NCI-H345 (cell line): ENCODE measurements around the gene NPHP3.
A peak's percentile ranks its signal among the peaks of the same experiment; 100 is the strongest.

Experiments used
- DNase-seq: peaks from one replicate; lab custom pipeline; 2025; lab: John Stamatoyannopoulos, UW

Gene NPHP3

GRCh38 chr3:132695422-132695821, 26.8 kb downstream of the NPHP3 start:
- no peak for DNase-seq

DNA sequence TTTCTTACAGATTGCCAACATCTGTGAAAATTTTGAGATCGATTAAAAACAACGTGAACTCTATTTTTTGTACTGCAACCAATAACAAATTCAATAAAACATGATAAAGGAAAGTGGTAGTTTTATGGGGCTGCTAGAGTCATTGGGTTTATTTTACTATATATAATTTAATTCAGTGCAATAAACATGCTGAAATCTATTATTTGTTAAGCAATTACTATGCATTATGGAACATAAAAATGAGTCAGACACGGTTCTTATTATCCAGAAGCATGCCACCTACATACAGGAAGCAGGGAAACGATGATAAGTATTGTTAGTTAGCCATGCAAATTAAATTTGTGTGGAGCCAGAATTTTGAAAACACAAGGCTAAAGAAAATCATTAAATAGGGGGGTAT, 27.2 kb downstream of the NPHP3 start:
- DNase-seq: no peak

DNA sequence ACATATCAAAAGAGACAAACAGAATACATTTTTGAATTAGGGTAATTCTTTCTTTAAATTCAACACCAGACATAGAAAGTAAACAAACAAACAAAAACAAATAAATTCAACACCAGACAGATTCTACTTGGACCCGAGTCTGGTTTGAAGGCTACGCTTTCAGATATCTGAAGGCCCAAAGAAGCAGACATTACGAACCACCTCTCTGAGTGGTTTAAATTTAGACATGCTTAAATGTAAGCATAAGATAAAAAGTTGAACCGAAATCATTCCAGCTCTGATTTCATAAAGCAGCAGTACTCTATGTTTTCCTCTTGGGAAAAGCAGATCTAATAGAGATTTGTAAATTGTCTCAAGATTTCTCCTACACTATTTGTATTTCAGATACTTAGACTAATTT, 32.2 kb downstream of the NPHP3 start:
- DNase-seq: no peak

DNA sequence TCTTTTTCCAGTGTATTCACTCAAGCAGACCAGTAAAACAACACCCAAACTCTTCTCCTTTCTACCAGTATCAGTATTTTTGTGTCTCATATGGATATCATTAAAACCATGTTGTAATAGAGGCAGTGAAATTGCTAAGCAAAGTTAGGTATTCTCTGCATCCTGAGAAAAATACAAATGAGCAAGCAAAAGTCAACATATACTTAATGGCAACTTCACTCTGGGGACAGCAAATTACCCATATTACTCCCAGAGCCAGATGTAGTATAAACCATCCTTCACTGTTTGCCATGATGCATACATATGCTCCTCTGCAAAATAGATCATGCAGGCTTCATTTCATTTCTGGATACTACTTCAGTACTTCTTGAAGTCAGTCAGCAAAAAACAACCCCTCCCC, 40.0 kb downstream of the NPHP3 start:
- no peak for DNase-seq

GRCh38 chr3:132681421-132681820, 40.8 kb downstream of the NPHP3 start:
- no peak for DNase-seq

GRCh38 chr3:132679911-132680310, 42.3 kb downstream of the NPHP3 start:
- DNase-seq: no peak

GRCh38 chr3:132675408-132675807, 46.8 kb downstream of the NPHP3 start:
- no peak for DNase-seq

- no peak for DNase-seq
Measured at GRCh38 chr3:132669256-132669777, 52.9 kb downstream of the NPHP3 start.

DNA sequence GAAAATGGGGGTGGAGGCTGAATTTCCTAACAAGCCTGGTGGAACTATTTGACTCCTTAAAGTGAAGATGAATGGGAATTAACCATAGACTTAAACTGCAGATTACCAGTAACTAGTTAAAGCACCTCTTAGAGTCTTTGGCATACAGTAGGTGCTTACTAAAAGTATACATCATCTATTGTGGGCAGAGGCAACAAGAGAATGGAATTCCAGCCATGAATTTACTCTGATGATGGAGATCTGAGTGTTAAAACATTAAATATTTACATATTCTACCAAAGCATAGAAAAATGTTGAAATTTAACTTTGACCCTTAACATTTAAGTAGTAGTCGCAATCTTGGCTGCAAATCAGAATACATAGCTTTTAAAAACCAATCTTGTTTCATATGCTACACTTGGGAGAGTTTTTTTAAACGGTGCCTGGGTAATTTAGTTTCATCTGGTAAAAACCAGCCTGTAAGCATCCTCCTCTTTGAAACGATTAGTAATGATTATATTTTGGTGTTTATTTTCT, 56.9 kb downstream of the NPHP3 start:
- DNase-seq: no peak

GRCh38 chr3:132662212-132662611, 60.0 kb downstream of the NPHP3 start:
- no peak for DNase-seq

GRCh38 chr3:132661101-132661500, 61.1 kb downstream of the NPHP3 start:
- no peak for DNase-seq

DNA sequence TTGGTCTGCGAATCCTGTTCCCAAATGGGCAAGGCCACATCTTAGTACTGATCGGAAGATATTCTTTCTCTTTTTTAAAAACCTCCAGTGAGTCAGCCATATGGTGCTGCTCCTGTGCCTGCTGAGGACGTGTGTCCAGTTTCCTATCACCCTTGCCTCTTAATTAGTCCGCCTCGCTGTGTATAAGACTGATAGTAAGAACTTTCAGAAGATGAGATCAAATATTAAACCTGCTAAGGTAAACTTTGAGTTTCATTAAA, 61.5 kb downstream of the NPHP3 start:
- no peak for DNase-seq

DNA sequence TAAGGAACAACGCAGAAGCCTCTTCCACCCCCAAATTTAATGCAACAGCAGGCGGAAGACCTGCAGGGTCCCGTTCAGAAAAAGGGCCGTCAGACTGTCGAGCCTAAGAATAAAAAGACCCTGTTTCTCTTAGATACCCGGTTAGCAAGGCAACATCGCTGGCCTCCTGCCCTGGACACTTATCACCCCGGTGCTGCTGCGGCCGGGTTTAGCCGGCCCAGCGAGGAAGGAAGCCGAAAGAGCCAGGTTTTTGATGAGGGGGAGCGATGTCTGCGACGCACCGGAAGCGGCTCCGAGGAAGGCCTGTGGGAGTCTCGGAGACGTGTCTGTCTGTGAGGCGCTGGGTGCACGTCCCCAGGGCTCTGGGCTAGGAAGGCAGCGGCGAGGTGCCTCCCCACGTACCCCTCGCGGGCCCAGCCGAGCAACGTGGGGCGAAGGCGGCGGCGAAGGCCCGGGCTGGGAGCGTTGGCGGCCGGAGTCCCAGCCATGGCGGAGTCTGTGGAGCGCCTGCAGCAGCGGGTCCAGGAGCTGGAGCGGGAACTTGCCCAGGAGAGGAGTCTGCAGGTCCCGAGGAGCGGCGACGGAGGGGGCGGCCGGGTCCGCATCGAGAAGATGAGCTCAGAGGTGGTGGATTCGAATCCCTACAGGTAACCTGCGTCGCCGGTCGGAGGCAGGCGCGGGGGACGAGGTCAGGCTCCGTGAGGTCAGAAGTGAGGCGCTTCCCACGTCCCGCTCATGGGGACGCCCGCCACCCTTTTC, 62.0 kb downstream of the NPHP3 start, which contains the start of gene UBA5:
UBA5 (plus strand) TSS at position 278 of the 759 bp plus-strand sequence; CDS start at position 487, 209 bp downstream.
- DNase-seq: peak; percentile 61

- peak; percentile 67 for DNase-seq
Measured at GRCh38 chr3:132659365-132660051, 62.7 kb downstream of the NPHP3 start, which contains the start of gene ACAD11. TSS of gene ACAD11 (minus strand) at chr3:132659809. CDS start at chr3:132659751, 58 bp downstream.

GRCh38 chr3:132659000-132659364, 63.2 kb downstream of the NPHP3 start:
- DNase-seq: no peak

GRCh38 chr3:132657869-132658747, 64.1 kb downstream of the NPHP3 start:
- DNase-seq: no peak

GRCh38 chr3:132655471-132655870, 66.7 kb downstream of the NPHP3 start:
- DNase-seq: no peak

GRCh38 chr3:132654721-132655120, 67.5 kb downstream of the NPHP3 start:
- no peak for DNase-seq

GRCh38 chr3:132654190-132654589, 68.0 kb downstream of the NPHP3 start:
- no peak for DNase-seq

- DNase-seq: no peak
Measured at GRCh38 chr3:132652640-132653270, 69.5 kb downstream of the NPHP3 start.

DNA sequence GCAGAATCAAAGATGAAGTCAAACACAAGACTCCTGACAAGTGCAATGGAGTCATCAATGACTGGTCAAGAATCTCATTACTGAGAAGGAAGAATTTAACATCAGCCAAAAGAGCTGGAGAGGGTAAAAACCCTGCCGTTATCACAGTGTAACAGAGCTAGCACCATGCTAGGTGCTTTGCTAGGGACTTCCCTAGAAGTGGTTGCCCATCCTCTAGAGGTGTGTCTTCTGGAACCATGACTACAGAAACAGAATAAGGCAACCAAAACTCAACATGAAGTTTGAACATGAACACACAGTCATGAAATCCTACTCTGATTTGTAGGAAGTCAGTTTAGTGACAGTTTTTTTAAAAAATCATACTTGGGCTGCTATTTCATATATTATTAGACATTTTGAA, 72.1 kb downstream of the NPHP3 start:
- DNase-seq: no peak

GRCh38 chr3:132645058-132645457, 77.2 kb downstream of the NPHP3 start:
- no peak for DNase-seq
